Smooth muscle cell (in vitro differentiated cells): ENCODE measurements around the gene OTOGL. TPM values are rescaled to one million over a fixed set of nuclear protein-coding genes. Genes with fewer than 3 reads are reported as not detected.
A peak's percentile ranks its signal among the peaks of the same experiment; 100 is the strongest.

Source experiments
- DNase-seq: peaks from one replicate; lab custom pipeline; 2025; ENCODE audit not compliant: unreplicated experiment; lab: John Stamatoyannopoulos, UW
- H2AFZ ChIP-seq: fragments of 200-600 bp; sonication (generic); 2 replicates; pipeline ENCODE4 v1.6.0; 2016; ENCODE audit warnings: antibody characterized with exemption, low read depth, mild to moderate bottlenecking
- H3F3A ChIP-seq: fragments of 200-600 bp; sonication (generic); 2 replicates; pipeline ENCODE4 v1.6.0; 2017; ENCODE audit warnings: antibody characterized with exemption, low read depth
- H3K27ac ChIP-seq: fragments of 200-600 bp; sonication (generic); 2 replicates; pipeline ENCODE4 v1.5.1; 2016; ENCODE audit warnings: low read depth, mild to moderate bottlenecking
- H3K27me3 ChIP-seq: fragments of 200-600 bp; sonication (generic); 2 replicates; pipeline ENCODE4 v1.6.1; 2016; ENCODE audit warnings: low read depth, mild to moderate bottlenecking
- H3K36me3 ChIP-seq: fragments of 200-600 bp; sonication (generic); 2 replicates; pipeline ENCODE4 v1.5.1; 2016; ENCODE audit warnings: low read depth
- H3K4me1 ChIP-seq: fragments of 200-600 bp; sonication (generic); 2 replicates; pipeline ENCODE4 v1.5.1; 2016; ENCODE audit warnings: low read depth
- H3K4me2 ChIP-seq: fragments of 200-600 bp; sonication (generic); 2 replicates; pipeline ENCODE4 v1.6.0; 2016; ENCODE audit warnings: mild to moderate bottlenecking
- H3K4me3 ChIP-seq: fragments of 200-600 bp; sonication (generic); 2 replicates; pipeline ENCODE4 v1.5.1; 2016; ENCODE audit warnings: mild to moderate bottlenecking
- H3K79me2 ChIP-seq: fragments of 200-600 bp; sonication (generic); 2 replicates; pipeline ENCODE4 v1.6.0; 2016; ENCODE audit warnings: low read depth, mild to moderate bottlenecking
- H3K9ac ChIP-seq: fragments of 200-600 bp; sonication (generic); 2 replicates; pipeline ENCODE4 v1.6.0; 2016; ENCODE audit warnings: low read depth
- H3K9me3 ChIP-seq: fragments of 200-600 bp; sonication (generic); replicated peaks from 2 replicates; pipeline ENCODE4 v1.5.1; 2016; ENCODE audit warnings: low read depth
- H4K20me1 ChIP-seq: fragments of 200-600 bp; sonication (generic); 2 replicates; pipeline ENCODE4 v1.6.0; 2016; ENCODE audit warnings: low read depth
- WGBS: methylation state at CpG from one replicate; pipeline ENCODE4 v1.1.7; 2016; ENCODE audit warnings: low lambda C conversion rate; 5-methylcytosine and 5-hydroxymethylcytosine counted together
- polyA plus RNA-seq: library from polyadenylated mRNA; unstranded; fragments of >200 nt; fragmentation: Nextera tagmentation; extraction: Ambion mirVana; gene quantifications from 2 replicates; pipeline ENCODE4 v1.2.1, GENCODE V29; 2016
- total RNA-seq: library from RNA; depleted of rRNA; stranded (reverse); fragments of >200 nt; gene quantifications from 2 replicates; pipeline ENCODE4 v1.2.3, GENCODE V29; 2014
- TF ChIP-seq, protein P1 (sequence below): fragments of 200-600 bp; sonication (generic); IDR thresholded peaks from 2 replicates; pipeline ENCODE4 v1.5.1; 2017; ENCODE audit warnings: borderline replicate concordance, mild to moderate bottlenecking, antibody characterized with exemption; ENCODE audit not compliant: insufficient read depth, poor library complexity, severe bottlenecking

The OTOGL gene
- total and polyA plus RNA-seq, 2 experiments from 2014 or later = 0.09 TPM; not detected in 1

DNA sequence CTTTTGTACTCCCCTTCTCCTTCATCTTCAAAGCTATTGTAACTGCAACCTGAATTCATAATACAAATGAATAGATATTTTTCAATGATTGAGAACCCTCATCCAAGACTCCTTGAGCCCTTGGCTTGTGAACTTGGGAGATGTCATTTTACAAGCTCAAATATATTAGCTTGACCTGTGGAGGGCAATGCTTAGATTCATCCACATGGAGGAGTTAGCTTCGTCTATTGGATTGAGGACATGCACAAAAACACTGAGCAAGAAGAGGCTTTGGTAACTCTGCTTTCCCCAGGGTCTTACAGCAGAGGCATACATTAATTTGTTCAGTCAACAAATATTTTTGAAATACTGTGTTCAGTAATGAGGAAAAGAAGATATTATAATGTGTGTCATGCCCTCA lies 101.1 kb downstream of the OTOGL start:
- H3K9me3 ChIP-seq = no peaks in the 10 kb centered on the region
- no peak for DNase-seq
- WGBS = 80% methylated on average over 1 of the region's 1 CpG

DNA sequence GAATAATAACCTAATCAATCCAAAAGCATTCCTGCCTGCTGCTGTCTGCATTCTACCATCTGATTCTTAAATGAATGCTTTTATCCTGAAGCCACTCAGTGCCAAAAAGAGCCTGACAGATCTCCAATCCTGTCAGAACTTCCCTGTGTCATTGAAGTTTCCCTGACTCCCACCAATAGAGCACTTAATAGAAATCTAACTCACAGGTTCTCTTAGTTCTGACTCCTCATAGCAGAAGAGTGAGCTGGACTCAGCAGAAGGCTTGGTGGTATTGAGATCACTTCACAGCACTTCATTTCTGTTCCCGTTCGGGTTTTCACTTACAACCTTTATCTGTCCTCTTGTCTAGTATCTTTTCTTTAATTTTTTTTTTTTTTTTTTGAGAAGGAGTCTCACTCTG lies 102.6 kb downstream of the OTOGL start:
- Histone ChIP-seq H3K9ac (no peak overlapping the region), H3K4me2 (no peak overlapping the region), H3K27ac (no peak overlapping the region), H3K79me2 (no peaks in the 10 kb centered on the region), H3F3A (no peaks in the 10 kb centered on the region), H3K9me3 (no peaks in the 10 kb centered on the region), H4K20me1 (no peaks in the 10 kb centered on the region), H3K4me1 (no peaks in the 10 kb centered on the region), H2AFZ (no peak overlapping the region), H3K36me3 (no peaks in the 10 kb centered on the region), H3K27me3 (no peaks in the 10 kb centered on the region), H3K4me3 (no peak overlapping the region)
- TF ChIP-seq, protein P1, sequence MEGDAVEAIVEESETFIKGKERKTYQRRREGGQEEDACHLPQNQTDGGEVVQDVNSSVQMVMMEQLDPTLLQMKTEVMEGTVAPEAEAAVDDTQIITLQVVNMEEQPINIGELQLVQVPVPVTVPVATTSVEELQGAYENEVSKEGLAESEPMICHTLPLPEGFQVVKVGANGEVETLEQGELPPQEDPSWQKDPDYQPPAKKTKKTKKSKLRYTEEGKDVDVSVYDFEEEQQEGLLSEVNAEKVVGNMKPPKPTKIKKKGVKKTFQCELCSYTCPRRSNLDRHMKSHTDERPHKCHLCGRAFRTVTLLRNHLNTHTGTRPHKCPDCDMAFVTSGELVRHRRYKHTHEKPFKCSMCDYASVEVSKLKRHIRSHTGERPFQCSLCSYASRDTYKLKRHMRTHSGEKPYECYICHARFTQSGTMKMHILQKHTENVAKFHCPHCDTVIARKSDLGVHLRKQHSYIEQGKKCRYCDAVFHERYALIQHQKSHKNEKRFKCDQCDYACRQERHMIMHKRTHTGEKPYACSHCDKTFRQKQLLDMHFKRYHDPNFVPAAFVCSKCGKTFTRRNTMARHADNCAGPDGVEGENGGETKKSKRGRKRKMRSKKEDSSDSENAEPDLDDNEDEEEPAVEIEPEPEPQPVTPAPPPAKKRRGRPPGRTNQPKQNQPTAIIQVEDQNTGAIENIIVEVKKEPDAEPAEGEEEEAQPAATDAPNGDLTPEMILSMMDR = no peak
- DNase-seq = no peak
- 88% methylated on average over 2 of the region's 2 CpGs for WGBS

More for the DNA sequence above, 101.1 kb downstream of the OTOGL start:
- Histone ChIP-seq H3F3A (no peaks in the 10 kb centered on the region), H3K9ac (no peak overlapping the region), H2AFZ (no peak overlapping the region), H3K4me2 (no peak overlapping the region), H3K27me3 (no peaks in the 10 kb centered on the region), H3K4me3 (no peak overlapping the region), H4K20me1 (no peaks in the 10 kb centered on the region), H3K79me2 (no peaks in the 10 kb centered on the region), H3K36me3 (no peaks in the 10 kb centered on the region), H3K4me1 (no peaks in the 10 kb centered on the region), H3K27ac (no peak overlapping the region)
- TF ChIP-seq, protein P1 = no peak

DNA sequence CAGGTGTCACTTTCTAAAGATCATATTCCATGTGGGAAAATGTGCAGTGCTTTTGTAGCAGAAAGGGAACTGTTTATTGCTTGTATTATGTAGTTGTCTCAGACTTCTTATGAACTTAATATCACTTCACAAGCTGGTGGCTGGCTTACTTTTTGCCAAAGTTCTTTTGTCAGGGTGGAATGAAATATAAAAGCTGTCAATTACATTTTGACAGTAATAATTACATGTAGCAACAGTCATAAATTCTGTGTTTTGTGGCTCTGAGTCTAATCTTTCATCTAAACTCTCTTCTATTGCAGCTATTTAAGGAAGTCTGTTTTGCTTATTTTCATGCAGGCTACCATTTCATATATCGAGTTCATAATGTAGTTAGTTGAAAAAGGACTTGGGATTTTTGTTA lies 106.6 kb downstream of the OTOGL start:
- no peak overlapping the region for H3K4me3 ChIP-seq
- no peaks in the 10 kb centered on the region for H3F3A ChIP-seq
- H4K20me1 ChIP-seq = no peaks in the 10 kb centered on the region
- no peak overlapping the region for H3K27ac ChIP-seq
- no peak for DNase-seq
- H3K9ac ChIP-seq = no peak overlapping the region
- TF ChIP-seq, protein P1 = no peak
- no peak overlapping the region for H3K4me2 ChIP-seq
- H3K27me3 ChIP-seq = no peaks in the 10 kb centered on the region
- H2AFZ ChIP-seq = peak overlapping the region; percentile 11
- H3K9me3 ChIP-seq = no peaks in the 10 kb centered on the region
- 88% methylated on average over 1 of the region's 1 CpG for WGBS
- no peaks in the 10 kb centered on the region for H3K79me2 ChIP-seq
- H3K4me1 ChIP-seq = no peaks in the 10 kb centered on the region
- no peaks in the 10 kb centered on the region for H3K36me3 ChIP-seq

DNA sequence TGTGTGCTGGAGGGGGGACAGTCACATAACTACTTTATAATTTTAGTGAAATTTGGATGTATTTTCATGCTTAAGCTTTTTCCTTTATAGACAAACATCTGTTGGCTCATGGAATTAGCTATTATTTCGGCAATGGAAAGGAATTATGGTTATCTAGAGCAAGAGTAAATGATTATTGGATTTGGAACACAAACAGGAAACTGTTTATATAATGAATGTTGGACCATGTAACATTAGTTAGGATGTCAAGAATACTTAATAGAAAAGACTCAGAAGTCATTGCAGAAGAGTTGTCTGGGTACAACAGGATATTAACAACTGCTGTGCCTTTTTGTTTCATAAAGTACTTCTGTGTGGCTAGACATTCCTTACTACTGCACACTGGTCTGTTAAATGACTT lies 108.7 kb downstream of the OTOGL start:
- Histone ChIP-seq H3F3A (no peaks in the 10 kb centered on the region), H3K4me2 (no peak overlapping the region), H3K79me2 (no peaks in the 10 kb centered on the region), H3K9me3 (no peaks in the 10 kb centered on the region), H3K9ac (no peak overlapping the region), H2AFZ (peak overlapping the region; percentile 19), H3K4me3 (no peak overlapping the region), H3K27ac (no peak overlapping the region), H3K27me3 (no peaks in the 10 kb centered on the region), H3K36me3 (no peaks in the 10 kb centered on the region), H3K4me1 (no peaks in the 10 kb centered on the region), H4K20me1 (no peaks in the 10 kb centered on the region)
- DNase-seq = no peak
- TF ChIP-seq, protein P1 = no peak
- WGBS = 82% methylated on average over 1 of the region's 1 CpG
